NCI-H128 (cell line): ENCODE results near the gene CCNT1.
"Not testable (repeated sequence)": the region's sequence is repeated elsewhere in the genome, so short reads cannot be mapped to it uniquely, and the experiment has no call there.

Experiments
- DNase-seq: peaks from one replicate; lab custom pipeline; 2025; ENCODE audit not compliant: unreplicated experiment; lab: John Stamatoyannopoulos, UW

The CCNT1 gene

GRCh38 chr12:48691826-48692487 lies 24.6 kb downstream of the CCNT1 start:
- no peak for DNase-seq

GRCh38 chr12:48690990-48691389 lies 25.5 kb downstream of the CCNT1 start:
- DNase-seq: no peak

GRCh38 chr12:48690436-48690835 lies 26.1 kb downstream of the CCNT1 start:
- no peak for DNase-seq

GRCh38 chr12:48688836-48689235 lies 27.7 kb downstream of the CCNT1 start:
- no peak for DNase-seq

- no peak for DNase-seq
These were observed 28.9 kb downstream of the CCNT1 start for GRCh38 chr12:48687592-48687991.

- DNase-seq: no peak
These were observed 29.7 kb downstream of the CCNT1 start for GRCh38 chr12:48686615-48687334.

GRCh38 chr12:48686037-48686595 lies 30.4 kb downstream of the CCNT1 start:
- no peak for DNase-seq

GRCh38 chr12:48683534-48683933 lies 33.0 kb downstream of the CCNT1 start:
- DNase-seq: no peak

GRCh38 chr12:48682927-48683326 lies 33.6 kb downstream of the CCNT1 start:
- DNase-seq: no peak

- DNase-seq: not testable (repeated sequence)
These were observed 34.0 kb downstream of the CCNT1 start for GRCh38 chr12:48682533-48682905.

GRCh38 chr12:48681710-48682532 lies 34.6 kb downstream of the CCNT1 start, which contains the start of gene KANSL2:
TSS of gene KANSL2 (minus strand) at chr12:48682238. CDS start at chr12:48681632, 606 bp downstream.
- peak; percentile 99 for DNase-seq

GRCh38 chr12:48681399-48681709 lies 35.2 kb downstream of the CCNT1 start:
- DNase-seq: no peak

- DNase-seq: no peak
These were observed 35.6 kb downstream of the CCNT1 start for GRCh38 chr12:48680861-48681260.

- DNase-seq: no peak
These were observed 37.8 kb downstream of the CCNT1 start for GRCh38 chr12:48678551-48679185.

- DNase-seq: no peak
These were observed 45.2 kb downstream of the CCNT1 start for GRCh38 chr12:48671231-48671856.

- no peak for DNase-seq
These were observed 47.5 kb downstream of the CCNT1 start for GRCh38 chr12:48668996-48669395.

GRCh38 chr12:48659863-48660262 lies 56.6 kb downstream of the CCNT1 start:
- DNase-seq: no peak

GRCh38 chr12:48651681-48652080 lies 64.8 kb downstream of the CCNT1 start:
- no peak for DNase-seq

GRCh38 chr12:48645354-48645753 lies 71.2 kb downstream of the CCNT1 start:
- DNase-seq: not testable (repeated sequence)

GRCh38 chr12:48643011-48643410 lies 73.5 kb downstream of the CCNT1 start:
- no peak for DNase-seq
